SK-N-SH treated with all-trans-retinoic acid at 6 μM for 48 hours (cell line): ENCODE measurements around the gene RBM14.
"Not testable (repeated sequence)": the region's sequence is repeated elsewhere in the genome, so short reads cannot be mapped to it uniquely, and the experiment has no call there.

Experiments used
- ATAC-seq: fragments of 200-7000 bp; cut with Tn5 transposase; 3 replicates; pipeline ENCODE4 v1.9.1; 2020; ENCODE audit warnings: mild to moderate bottlenecking, moderate library complexity
- BACH2 ChIP-seq: fragments of 250-450 bp; sonication (Bioruptor Pico); IDR thresholded peaks from 2 replicates; pipeline ENCODE4 v1.9.0; 2021; ENCODE audit warnings: mild to moderate bottlenecking, borderline replicate concordance
- ESRRG ChIP-seq: fragments of 250-450 bp; sonication (Bioruptor Pico); IDR thresholded peaks from 2 replicates; pipeline ENCODE4 v1.6.1; 2021; ENCODE audit warnings: mild to moderate bottlenecking
- GLIS3 ChIP-seq: fragments of 250-450 bp; sonication (Bioruptor Pico); IDR thresholded peaks from 2 replicates; pipeline ENCODE4 v1.5.0; 2020; ENCODE audit warnings: mild to moderate bottlenecking, moderate library complexity
- ISL1 ChIP-seq: fragments of 250-450 bp; sonication (Bioruptor Pico); IDR thresholded peaks from 2 replicates; pipeline ENCODE4 v2.1.2; 2022; ENCODE audit warnings: mild to moderate bottlenecking, moderate library complexity
- OSR1 ChIP-seq: fragments of 250-450 bp; sonication (Bioruptor Pico); IDR thresholded peaks from 2 replicates; pipeline ENCODE4 v1.8.0; 2022; ENCODE audit warnings: moderate library complexity, mild to moderate bottlenecking, inconsistent platforms
- TCF4 ChIP-seq: fragments of 250-450 bp; sonication (Bioruptor Pico); IDR thresholded peaks from 2 replicates; pipeline ENCODE4 v1.8.0; 2021; ENCODE audit warnings: mild to moderate bottlenecking, moderate library complexity, borderline replicate concordance
- TOX ChIP-seq: fragments of 250-450 bp; sonication (Bioruptor Pico); IDR thresholded peaks from 2 replicates; pipeline ENCODE4 v1.8.0; 2021; ENCODE audit warnings: mild to moderate bottlenecking, moderate library complexity, borderline replicate concordance
- ZC3H10 ChIP-seq: fragments of 250-450 bp; sonication (Bioruptor Pico); IDR thresholded peaks from 2 replicates; pipeline ENCODE4 v1.5.1; 2021; ENCODE audit warnings: mild to moderate bottlenecking, moderate library complexity
- ZFP30 ChIP-seq: fragments of 450-650 bp; formaldehyde crosslinking; IDR thresholded peaks from 2 replicates; pipeline ENCODE4 v1.5.0; 2022; ENCODE audit warnings: mild to moderate bottlenecking, moderate library complexity
- ZNF70 ChIP-seq: fragments of 450-650 bp; formaldehyde crosslinking; IDR thresholded peaks from 2 replicates; pipeline ENCODE4 v1.5.0; 2020; ENCODE audit warnings: mild to moderate bottlenecking, moderate library complexity
- TF ChIP-seq, protein P1 (sequence below): fragments of 250-450 bp; sonication (Bioruptor Pico); IDR thresholded peaks from 2 replicates; pipeline ENCODE4 v1.5.1; 2020; ENCODE audit warnings: low read depth, mild to moderate bottlenecking, moderate library complexity
- TF ChIP-seq, protein P2 (sequence below): fragments of 250-450 bp; sonication (Bioruptor Pico); IDR thresholded peaks from 2 replicates; pipeline ENCODE4 v1.5.1; 2021; ENCODE audit warnings: mild to moderate bottlenecking, moderate library complexity
- TF ChIP-seq, protein P3 (sequence below): fragments of 250-450 bp; sonication (Bioruptor Pico); IDR thresholded peaks from 2 replicates; pipeline ENCODE4 v1.8.0; 2020; ENCODE audit warnings: mild to moderate bottlenecking, moderate library complexity, borderline replicate concordance
- TF ChIP-seq, protein P4 (sequence below): fragments of 250-450 bp; sonication (Bioruptor Pico); IDR thresholded peaks from 2 replicates; pipeline ENCODE4 v1.8.0; 2021; ENCODE audit warnings: low read depth, mild to moderate bottlenecking, moderate library complexity, borderline replicate concordance
- TF ChIP-seq, protein P5 (sequence below): fragments of 250-450 bp; sonication (Bioruptor Pico); IDR thresholded peaks from 2 replicates; pipeline ENCODE4 v1.5.0; 2020; ENCODE audit warnings: mild to moderate bottlenecking, moderate library complexity

Gene RBM14

DNA sequence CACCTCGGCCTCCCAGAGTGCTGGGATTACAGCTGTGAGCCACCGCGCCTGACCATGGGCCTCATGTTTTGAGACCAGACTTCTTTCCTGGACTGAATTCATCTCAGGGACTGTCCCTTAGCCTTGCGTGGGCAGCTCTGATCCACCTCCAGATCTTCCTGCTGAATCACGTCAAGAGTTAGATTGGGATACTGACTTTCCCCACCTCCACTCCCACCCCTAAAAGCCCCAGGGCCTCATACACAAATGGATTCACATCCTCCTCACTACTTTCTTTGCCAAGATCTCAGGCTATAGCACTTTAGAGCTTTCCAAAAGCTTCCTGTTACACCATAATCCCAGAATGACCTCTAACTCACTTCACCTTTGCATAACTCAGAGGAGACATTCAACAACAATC lies 35.6 kb upstream of the RBM14 start:
- no peak for ATAC-seq
- TF ChIP-seq ESRRG (CRISPR knock-in tag) (no peak), OSR1 (CRISPR knock-in tag) (no peak), TCF4 (CRISPR knock-in tag) (no peak), TOX (CRISPR knock-in tag) (no peak), GLIS3 (CRISPR knock-in tag) (no peak), ZNF70 (CRISPR knock-in tag) (no peak), ZFP30 (CRISPR knock-in tag) (no peak), ZC3H10 (CRISPR knock-in tag) (no peak), ISL1 (no peak), BACH2 (CRISPR knock-in tag) (no peak)
- TF ChIP-seq, protein P1, sequence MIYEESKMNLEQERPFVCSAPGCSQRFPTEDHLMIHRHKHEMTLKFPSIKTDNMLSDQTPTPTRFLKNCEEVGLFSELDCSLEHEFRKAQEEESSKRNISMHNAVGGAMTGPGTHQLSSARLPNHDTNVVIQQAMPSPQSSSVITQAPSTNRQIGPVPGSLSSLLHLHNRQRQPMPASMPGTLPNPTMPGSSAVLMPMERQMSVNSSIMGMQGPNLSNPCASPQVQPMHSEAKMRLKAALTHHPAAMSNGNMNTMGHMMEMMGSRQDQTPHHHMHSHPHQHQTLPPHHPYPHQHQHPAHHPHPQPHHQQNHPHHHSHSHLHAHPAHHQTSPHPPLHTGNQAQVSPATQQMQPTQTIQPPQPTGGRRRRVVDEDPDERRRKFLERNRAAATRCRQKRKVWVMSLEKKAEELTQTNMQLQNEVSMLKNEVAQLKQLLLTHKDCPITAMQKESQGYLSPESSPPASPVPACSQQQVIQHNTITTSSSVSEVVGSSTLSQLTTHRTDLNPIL (CRISPR knock-in tag), result no peak
- TF ChIP-seq, protein P2, sequence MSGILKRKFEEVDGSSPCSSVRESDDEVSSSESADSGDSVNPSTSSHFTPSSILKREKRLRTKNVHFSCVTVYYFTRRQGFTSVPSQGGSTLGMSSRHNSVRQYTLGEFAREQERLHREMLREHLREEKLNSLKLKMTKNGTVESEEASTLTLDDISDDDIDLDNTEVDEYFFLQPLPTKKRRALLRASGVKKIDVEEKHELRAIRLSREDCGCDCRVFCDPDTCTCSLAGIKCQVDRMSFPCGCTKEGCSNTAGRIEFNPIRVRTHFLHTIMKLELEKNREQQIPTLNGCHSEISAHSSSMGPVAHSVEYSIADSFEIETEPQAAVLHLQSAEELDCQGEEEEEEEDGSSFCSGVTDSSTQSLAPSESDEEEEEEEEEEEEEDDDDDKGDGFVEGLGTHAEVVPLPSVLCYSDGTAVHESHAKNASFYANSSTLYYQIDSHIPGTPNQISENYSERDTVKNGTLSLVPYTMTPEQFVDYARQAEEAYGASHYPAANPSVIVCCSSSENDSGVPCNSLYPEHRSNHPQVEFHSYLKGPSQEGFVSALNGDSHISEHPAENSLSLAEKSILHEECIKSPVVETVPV, result no peak
- TF ChIP-seq, protein P3, sequence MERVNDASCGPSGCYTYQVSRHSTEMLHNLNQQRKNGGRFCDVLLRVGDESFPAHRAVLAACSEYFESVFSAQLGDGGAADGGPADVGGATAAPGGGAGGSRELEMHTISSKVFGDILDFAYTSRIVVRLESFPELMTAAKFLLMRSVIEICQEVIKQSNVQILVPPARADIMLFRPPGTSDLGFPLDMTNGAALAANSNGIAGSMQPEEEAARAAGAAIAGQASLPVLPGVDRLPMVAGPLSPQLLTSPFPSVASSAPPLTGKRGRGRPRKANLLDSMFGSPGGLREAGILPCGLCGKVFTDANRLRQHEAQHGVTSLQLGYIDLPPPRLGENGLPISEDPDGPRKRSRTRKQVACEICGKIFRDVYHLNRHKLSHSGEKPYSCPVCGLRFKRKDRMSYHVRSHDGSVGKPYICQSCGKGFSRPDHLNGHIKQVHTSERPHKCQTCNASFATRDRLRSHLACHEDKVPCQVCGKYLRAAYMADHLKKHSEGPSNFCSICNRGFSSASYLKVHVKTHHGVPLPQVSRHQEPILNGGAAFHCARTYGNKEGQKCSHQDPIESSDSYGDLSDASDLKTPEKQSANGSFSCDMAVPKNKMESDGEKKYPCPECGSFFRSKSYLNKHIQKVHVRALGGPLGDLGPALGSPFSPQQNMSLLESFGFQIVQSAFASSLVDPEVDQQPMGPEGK (CRISPR knock-in tag), result no peak
- TF ChIP-seq, protein P4, sequence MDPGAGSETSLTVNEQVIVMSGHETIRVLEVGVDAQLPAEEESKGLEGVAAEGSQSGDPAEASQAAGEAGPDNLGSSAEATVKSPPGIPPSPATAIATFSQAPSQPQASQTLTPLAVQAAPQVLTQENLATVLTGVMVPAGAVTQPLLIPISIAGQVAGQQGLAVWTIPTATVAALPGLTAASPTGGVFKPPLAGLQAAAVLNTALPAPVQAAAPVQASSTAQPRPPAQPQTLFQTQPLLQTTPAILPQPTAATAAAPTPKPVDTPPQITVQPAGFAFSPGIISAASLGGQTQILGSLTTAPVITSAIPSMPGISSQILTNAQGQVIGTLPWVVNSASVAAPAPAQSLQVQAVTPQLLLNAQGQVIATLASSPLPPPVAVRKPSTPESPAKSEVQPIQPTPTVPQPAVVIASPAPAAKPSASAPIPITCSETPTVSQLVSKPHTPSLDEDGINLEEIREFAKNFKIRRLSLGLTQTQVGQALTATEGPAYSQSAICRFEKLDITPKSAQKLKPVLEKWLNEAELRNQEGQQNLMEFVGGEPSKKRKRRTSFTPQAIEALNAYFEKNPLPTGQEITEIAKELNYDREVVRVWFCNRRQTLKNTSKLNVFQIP (CRISPR knock-in tag), result no peak
- TF ChIP-seq, protein P5, sequence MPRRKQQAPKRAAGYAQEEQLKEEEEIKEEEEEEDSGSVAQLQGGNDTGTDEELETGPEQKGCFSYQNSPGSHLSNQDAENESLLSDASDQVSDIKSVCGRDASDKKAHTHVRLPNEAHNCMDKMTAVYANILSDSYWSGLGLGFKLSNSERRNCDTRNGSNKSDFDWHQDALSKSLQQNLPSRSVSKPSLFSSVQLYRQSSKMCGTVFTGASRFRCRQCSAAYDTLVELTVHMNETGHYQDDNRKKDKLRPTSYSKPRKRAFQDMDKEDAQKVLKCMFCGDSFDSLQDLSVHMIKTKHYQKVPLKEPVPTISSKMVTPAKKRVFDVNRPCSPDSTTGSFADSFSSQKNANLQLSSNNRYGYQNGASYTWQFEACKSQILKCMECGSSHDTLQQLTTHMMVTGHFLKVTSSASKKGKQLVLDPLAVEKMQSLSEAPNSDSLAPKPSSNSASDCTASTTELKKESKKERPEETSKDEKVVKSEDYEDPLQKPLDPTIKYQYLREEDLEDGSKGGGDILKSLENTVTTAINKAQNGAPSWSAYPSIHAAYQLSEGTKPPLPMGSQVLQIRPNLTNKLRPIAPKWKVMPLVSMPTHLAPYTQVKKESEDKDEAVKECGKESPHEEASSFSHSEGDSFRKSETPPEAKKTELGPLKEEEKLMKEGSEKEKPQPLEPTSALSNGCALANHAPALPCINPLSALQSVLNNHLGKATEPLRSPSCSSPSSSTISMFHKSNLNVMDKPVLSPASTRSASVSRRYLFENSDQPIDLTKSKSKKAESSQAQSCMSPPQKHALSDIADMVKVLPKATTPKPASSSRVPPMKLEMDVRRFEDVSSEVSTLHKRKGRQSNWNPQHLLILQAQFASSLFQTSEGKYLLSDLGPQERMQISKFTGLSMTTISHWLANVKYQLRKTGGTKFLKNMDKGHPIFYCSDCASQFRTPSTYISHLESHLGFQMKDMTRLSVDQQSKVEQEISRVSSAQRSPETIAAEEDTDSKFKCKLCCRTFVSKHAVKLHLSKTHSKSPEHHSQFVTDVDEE (CRISPR knock-in tag), result no peak

DNA sequence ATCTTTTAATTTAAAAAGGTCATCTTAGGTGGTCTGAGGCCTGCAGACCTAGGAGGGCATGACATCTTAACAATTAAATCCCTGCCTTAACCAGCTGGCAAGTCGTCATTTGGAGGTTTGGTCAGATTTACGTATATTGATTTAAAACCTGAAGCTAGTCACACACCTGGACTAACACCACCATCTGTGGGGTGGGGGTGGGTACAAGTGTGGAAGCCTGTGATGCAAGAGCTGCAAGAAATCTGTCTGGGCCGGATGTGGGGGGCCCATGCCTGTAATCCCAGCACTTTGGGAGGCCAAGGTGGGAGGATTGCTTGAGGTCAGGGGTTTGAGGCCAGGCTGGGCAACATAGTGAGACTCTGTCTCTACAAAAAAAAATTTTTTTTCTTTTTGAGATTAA lies 35.2 kb upstream of the RBM14 start:
- ATAC-seq, result no peak

DNA sequence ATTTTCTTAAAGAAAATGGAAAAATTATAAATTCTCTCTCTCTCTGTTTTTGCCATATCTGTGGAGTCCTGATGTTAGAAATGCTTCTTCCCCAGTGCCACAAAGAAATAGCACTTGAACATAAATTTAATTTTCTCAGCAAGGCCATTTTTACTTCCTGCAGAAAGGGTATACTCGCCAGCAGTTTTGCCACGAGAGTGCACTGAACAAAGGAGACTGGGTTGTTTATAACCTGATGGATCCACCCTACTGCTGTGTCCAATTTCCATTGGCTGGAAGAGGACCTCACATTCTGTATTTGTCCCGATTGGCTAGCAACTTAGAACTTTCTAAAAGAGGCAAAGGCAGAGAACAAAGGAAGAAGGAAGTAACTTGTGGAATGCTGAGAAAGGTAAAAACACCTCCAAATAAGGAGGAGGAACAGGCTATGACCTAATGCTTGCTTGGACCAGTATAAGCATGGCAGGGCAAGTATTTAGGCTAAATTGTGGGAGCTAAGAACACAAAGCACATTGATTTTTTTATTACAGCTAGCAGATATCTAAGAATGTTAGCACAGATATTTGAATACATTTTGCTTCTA lies 33.8 kb upstream of the RBM14 start:
- ATAC-seq, result not testable (repeated sequence)

More for the DNA sequence above, 35.2 kb upstream of the RBM14 start:
- TF ChIP-seq ISL1 (no peak), ZFP30 (CRISPR knock-in tag) (no peak)
- TF ChIP-seq, protein P4 (CRISPR knock-in tag), result no peak

DNA sequence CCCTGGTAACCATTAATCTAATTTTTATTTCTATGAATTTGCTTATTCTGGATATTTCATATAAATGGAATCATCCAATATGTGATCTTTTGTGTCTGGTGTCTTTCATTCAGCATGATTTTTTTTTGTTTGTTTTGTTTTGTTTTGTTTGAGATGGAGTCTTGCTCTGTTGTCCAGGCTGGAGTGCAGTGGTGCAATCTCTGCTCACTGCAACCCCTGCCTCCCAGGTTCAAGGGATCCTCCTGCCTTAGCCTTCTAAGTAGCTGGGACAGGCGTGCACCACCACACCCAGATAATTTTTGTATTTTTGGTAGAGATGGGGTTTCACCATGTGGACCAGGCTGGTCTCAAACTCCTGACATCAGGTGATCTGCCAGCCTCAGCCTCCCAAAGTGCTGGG lies 31.0 kb upstream of the RBM14 start:
- ATAC-seq, result not testable (repeated sequence)
